ENCODE results near the gene WNT7B. TPM values are rescaled to one million over a fixed set of nuclear protein-coding genes. Genes with fewer than 3 reads are reported as not detected.

Gene WNT7B
- 0.86 and 1.4 TPM in 2 replicates for total RNA-seq

GRCh38 chr22:45977003-45977411, at the start of gene WNT7B:
Gene WNT7B, minus strand, starts transcription at chr22:45977162. Its CDS starts 408 bp downstream, at chr22:45976754.

Other genes with a start within 250 kb of the WNT7B start
- 10.1 and 21.8 TPM in 2 replicates for gene PPARA, start 173.4 kb upstream of the WNT7B start, total RNA-seq

All from myometrial cell (primary cell).